Fibroblast of lung (primary cell): Measurements from ENCODE around the gene MCRS1. TPM values are rescaled to one million over a fixed set of nuclear protein-coding genes. Genes with fewer than 3 reads are reported as not detected.

Experiments
- DNase-seq, 2 donors: peaks; one replicate each; pipeline versions ENCODE4 v3.0.0 to v3.0.0-alpha.2; 2010; ENCODE audit warnings: low read depth in 2 of 2
- H2AFZ ChIP-seq: 2 replicates; pipeline ENCODE4 v1.5.1; 2012; ENCODE audit warnings: low read length, control low read depth, inconsistent platforms
- H3K27ac ChIP-seq: 2 replicates; pipeline ENCODE4 v1.5.1; 2011; ENCODE audit warnings: low read length, control low read depth; ENCODE audit not compliant: insufficient read depth
- H3K27me3 ChIP-seq: 2 replicates; pipeline ENCODE4 v1.5.1; 2011; ENCODE audit warnings: mild to moderate bottlenecking, low read length; ENCODE audit not compliant: control insufficient read depth, insufficient read depth
- H3K36me3 ChIP-seq: 2 replicates; pipeline ENCODE4 v1.5.1; 2011; ENCODE audit warnings: low read length; ENCODE audit not compliant: control insufficient read depth, insufficient read depth
- H3K4me1 ChIP-seq: 2 replicates; pipeline ENCODE4 v1.5.1; 2011; ENCODE audit warnings: low read length; ENCODE audit not compliant: control insufficient read depth, insufficient read depth; ENCODE audit errors: extremely low read depth
- H3K4me2 ChIP-seq: 2 replicates; pipeline ENCODE4 v1.5.1; 2011; ENCODE audit warnings: low read length, control low read depth; ENCODE audit not compliant: insufficient read depth; ENCODE audit errors: extremely low read depth
- H3K4me3 ChIP-seq, 4 experiments: fragments of 200-600 bp in 1 of 4; sonication (generic) in 1 of 4; replicated peaks in 1 of 4; 2 replicates each; pipeline ENCODE4 v1.5.1; 2011 to 2016; ENCODE audit warnings: low read length in 4 of 4, low read depth in 3 of 4, mild to moderate bottlenecking in 3 of 4, control low read depth in 2 of 4, inconsistent platforms in 1 of 4, mixed read lengths in 1 of 4; ENCODE audit not compliant: insufficient read depth in 1 of 4; ENCODE audit errors: control extremely low read depth in 1 of 4
- H3K79me2 ChIP-seq: 2 replicates; pipeline ENCODE4 v1.5.1; 2012; ENCODE audit warnings: mild to moderate bottlenecking, low read length, inconsistent platforms; ENCODE audit not compliant: control insufficient read depth, insufficient read depth
- H3K9ac ChIP-seq: 2 replicates; pipeline ENCODE4 v1.5.1; 2011; ENCODE audit warnings: mild to moderate bottlenecking, low read length, control low read depth; ENCODE audit not compliant: insufficient read depth
- H3K9me3 ChIP-seq: 2 replicates; pipeline ENCODE4 v1.5.1; 2012; ENCODE audit warnings: low read depth, low read length; ENCODE audit not compliant: control insufficient read depth, insufficient read depth
- H4K20me1 ChIP-seq: 2 replicates; pipeline ENCODE4 v1.5.1; 2011; ENCODE audit warnings: low read length; ENCODE audit not compliant: control insufficient read depth, insufficient read depth; ENCODE audit errors: extremely low read depth
- CTCF ChIP-seq, 2 donors: IDR thresholded peaks in 1 of 2; conservative IDR thresholded peaks in 1 of 2; 1 replicate in 1 of 2; 2 replicates in 1 of 2; pipeline ENCODE4 v1.5.1; 2011 to 2012; ENCODE audit warnings: low read length in 2 of 2, control low read depth in 1 of 2, inconsistent platforms in 1 of 2, low read depth in 1 of 2, mild to moderate bottlenecking in 1 of 2
- EZH2 ChIP-seq: IDR thresholded peaks from 2 replicates; pipeline ENCODE4 v1.5.1; 2012; ENCODE audit warnings: low read length, control low read depth, mild to moderate bottlenecking; ENCODE audit errors: missing control alignments
- polyA plus RNA-seq, 2 donors: library from polyadenylated mRNA; depleted of rRNA in 1 of 2; stranded (reverse) in 1 of 2; unstranded in 1 of 2; fragments of >200 nt; gene quantifications; 2 replicates each; pipeline ENCODE4 v1.2.1, GENCODE V29; 2011 to 2012; ENCODE audit warnings: missing spikeins in 1 of 2
- total RNA-seq: library from RNA; depleted of rRNA; stranded (reverse); fragments of >200 nt; gene quantifications from 2 replicates; pipeline ENCODE4 v1.2.1, GENCODE V29; 2014

The MCRS1 gene
- total and polyA plus RNA-seq, 2 donors (not counting 1 experiment from before 2014, with no cell fraction given) = 51.1 to 52.2 TPM

- TF ChIP-seq EZH2 = no peak
- no peak for TF ChIP-seq CTCF (conservative IDR thresholded peaks at IDR 0.05 in 1 of 2, IDR thresholded peaks at IDR 0.05 in 1 of 2; ENCODE audit: low read depth in 1 of 2, low read length in 2 of 2)
- no peak overlapping the region for H3K4me3 ChIP-seq
- H2AFZ ChIP-seq = no peak overlapping the region
These were observed 35.8 kb upstream of the MCRS1 start for GRCh38 chr12:49603721-49604120.

GRCh38 chr12:49599961-49600360 is 32.0 kb upstream of the MCRS1 start:
- no peaks in the 10 kb centered on the region for H4K20me1 ChIP-seq
- no peak overlapping the region for H2AFZ ChIP-seq
- H3K27me3 ChIP-seq = no peaks in the 10 kb centered on the region
- no peaks in the 10 kb centered on the region for H3K36me3 ChIP-seq
- no peak overlapping the region for H3K27ac ChIP-seq
- H3K4me2 ChIP-seq = no peak overlapping the region
- no peak overlapping the region for H3K4me3 ChIP-seq
- TF ChIP-seq CTCF (conservative IDR thresholded peaks at IDR 0.05 in 1 of 2, IDR thresholded peaks at IDR 0.05 in 1 of 2; ENCODE audit: low read depth in 1 of 2, low read length in 2 of 2) (no peak), EZH2 (no peak)
- no peak for DNase-seq
- H3K4me1 ChIP-seq = no peaks in the 10 kb centered on the region
- H3K9me3 ChIP-seq = no peaks in the 10 kb centered on the region
- no peaks in the 10 kb centered on the region for H3K79me2 ChIP-seq
- H3K9ac ChIP-seq = no peak overlapping the region

More at GRCh38 chr12:49603721-49604120, 35.8 kb upstream of the MCRS1 start:
- Histone ChIP-seq H3K4me2 (no peak overlapping the region), H3K27me3 (no peaks in the 10 kb centered on the region), H3K9ac (no peak overlapping the region), H3K36me3 (no peaks in the 10 kb centered on the region), H3K27ac (no peak overlapping the region), H3K4me1 (no peaks in the 10 kb centered on the region), H3K9me3 (no peaks in the 10 kb centered on the region), H3K79me2 (no peaks in the 10 kb centered on the region), H4K20me1 (no peaks in the 10 kb centered on the region)
- DNase-seq = no peak

- Histone ChIP-seq H3K79me2 (no peaks in the 10 kb centered on the region), H3K4me3 (no peak overlapping the region), H2AFZ (no peak overlapping the region), H3K4me1 (no peaks in the 10 kb centered on the region), H3K9me3 (no peaks in the 10 kb centered on the region), H4K20me1 (no peaks in the 10 kb centered on the region), H3K27me3 (no peaks in the 10 kb centered on the region), H3K9ac (no peak overlapping the region), H3K36me3 (no peaks in the 10 kb centered on the region), H3K4me2 (no peak overlapping the region), H3K27ac (no peak overlapping the region)
- no peak for DNase-seq
- TF ChIP-seq CTCF (conservative IDR thresholded peaks at IDR 0.05 in 1 of 2, IDR thresholded peaks at IDR 0.05 in 1 of 2; ENCODE audit: low read depth in 1 of 2, low read length in 2 of 2) (no peak), EZH2 (no peak)
These were observed 30.6 kb upstream of the MCRS1 start for GRCh38 chr12:49598527-49598926.
